Measurements from ENCODE around the gene HCN2. TPM values are rescaled to one million over a fixed set of nuclear protein-coding genes. Genes with fewer than 3 reads are reported as not detected.
"Not testable (repeated sequence)": the region's sequence is repeated elsewhere in the genome, so short reads cannot be mapped to it uniquely, and the experiment has no call there.

The HCN2 gene
- total RNA-seq, 1 experiment from 2014 or later = 3.9 TPM

GRCh38 chr19:601310-601709 is 11.6 kb downstream of the HCN2 start:
- Histone ChIP-seq H3K27me3 (replicated peaks; ENCODE audit: control insufficient read depth, insufficient read depth, low read length) (no peaks in the 10 kb centered on the region), H3K36me3 (ENCODE audit: control insufficient read depth, insufficient read depth, low read length) (no peaks in the 10 kb centered on the region), H3K4me3 (ENCODE audit: low read depth, low read length) (no peak overlapping the region), H3K9me3 (no peaks in the 10 kb centered on the region; the same call in 1 of the 2 replicates), H3K4me1 (no peaks in the 10 kb centered on the region)
- Mint-ChIP-seq H3K36me3 (ENCODE audit: insufficient read depth, unreplicated experiment) (no peaks in the 10 kb centered on the region), H3K27ac (ENCODE audit: unreplicated experiment) (no peak overlapping the region), H3K9me3 (ENCODE audit: unreplicated experiment) (no peaks in the 10 kb centered on the region), H3K27me3 (ENCODE audit: insufficient read depth, unreplicated experiment) (no peaks in the 10 kb centered on the region), H3K4me3 (ENCODE audit: unreplicated experiment) (no peak overlapping the region), H3K4me1 (ENCODE audit: low read depth, unreplicated experiment) (no peaks in the 10 kb centered on the region)
- intact Hi-C loops (cut with micrococcal nuclease; ENCODE audit: unreplicated experiment) = no loop called here
- POLR2A ChIA-PET = no interaction called here
- TF ChIP-seq, protein P1, sequence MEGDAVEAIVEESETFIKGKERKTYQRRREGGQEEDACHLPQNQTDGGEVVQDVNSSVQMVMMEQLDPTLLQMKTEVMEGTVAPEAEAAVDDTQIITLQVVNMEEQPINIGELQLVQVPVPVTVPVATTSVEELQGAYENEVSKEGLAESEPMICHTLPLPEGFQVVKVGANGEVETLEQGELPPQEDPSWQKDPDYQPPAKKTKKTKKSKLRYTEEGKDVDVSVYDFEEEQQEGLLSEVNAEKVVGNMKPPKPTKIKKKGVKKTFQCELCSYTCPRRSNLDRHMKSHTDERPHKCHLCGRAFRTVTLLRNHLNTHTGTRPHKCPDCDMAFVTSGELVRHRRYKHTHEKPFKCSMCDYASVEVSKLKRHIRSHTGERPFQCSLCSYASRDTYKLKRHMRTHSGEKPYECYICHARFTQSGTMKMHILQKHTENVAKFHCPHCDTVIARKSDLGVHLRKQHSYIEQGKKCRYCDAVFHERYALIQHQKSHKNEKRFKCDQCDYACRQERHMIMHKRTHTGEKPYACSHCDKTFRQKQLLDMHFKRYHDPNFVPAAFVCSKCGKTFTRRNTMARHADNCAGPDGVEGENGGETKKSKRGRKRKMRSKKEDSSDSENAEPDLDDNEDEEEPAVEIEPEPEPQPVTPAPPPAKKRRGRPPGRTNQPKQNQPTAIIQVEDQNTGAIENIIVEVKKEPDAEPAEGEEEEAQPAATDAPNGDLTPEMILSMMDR (IDR thresholded peaks at IDR 0.05; ENCODE audit: insufficient read depth in 1 of 2, low read depth in 1 of 2, low read length in 1 of 2, severe bottlenecking in 1 of 2, unreplicated experiment in 1 of 2) = no peak
- no TSS peak for BruUV-seq (replicated peaks)
- no peak for DNase-seq
- CTCF ChIA-PET = no interaction called here

DNA sequence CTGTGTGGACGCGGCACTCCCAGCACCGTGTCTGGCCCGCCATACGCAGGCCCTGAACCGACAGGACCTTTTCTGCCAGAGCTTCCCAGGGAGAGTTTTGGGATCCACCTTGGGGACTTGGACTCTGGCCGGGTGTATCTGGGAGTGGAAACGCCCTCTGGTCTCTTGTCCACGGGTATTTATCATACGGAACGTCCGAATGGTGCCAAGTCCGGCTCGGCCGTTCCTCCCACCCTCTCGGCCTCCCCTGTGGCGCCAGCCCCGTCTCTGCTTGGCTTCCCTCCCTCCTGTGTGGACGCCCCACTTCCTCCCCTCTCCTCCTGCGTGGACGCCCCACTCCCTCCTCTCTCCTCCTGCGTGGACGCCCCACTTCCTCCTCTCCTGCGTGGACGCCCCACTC is 12.1 kb downstream of the HCN2 start:
- no peak for DNase-seq
- no peak overlapping the region for H3K4me3 ChIP-seq (ENCODE audit: low read depth, low read length)
- no peaks in the 10 kb centered on the region for H3K36me3 ChIP-seq (ENCODE audit: control insufficient read depth, insufficient read depth, low read length)
- Mint-ChIP-seq H3K27me3 (ENCODE audit: insufficient read depth, unreplicated experiment) (no peaks in the 10 kb centered on the region), H3K36me3 (ENCODE audit: insufficient read depth, unreplicated experiment) (no peaks in the 10 kb centered on the region), H3K4me3 (ENCODE audit: unreplicated experiment) (no peak overlapping the region), H3K4me1 (ENCODE audit: low read depth, unreplicated experiment) (no peaks in the 10 kb centered on the region), H3K9me3 (ENCODE audit: unreplicated experiment) (no peaks in the 10 kb centered on the region), H3K27ac (ENCODE audit: unreplicated experiment) (no peak overlapping the region)
- no TSS peak for BruUV-seq (replicated peaks)
- no peaks in the 10 kb centered on the region for H3K27me3 ChIP-seq (replicated peaks; ENCODE audit: control insufficient read depth, insufficient read depth, low read length)
- H3K9me3 ChIP-seq = no peaks in the 10 kb centered on the region; the same call in 1 of the 2 replicates
- CTCF ChIA-PET = no interaction called here
- intact Hi-C loops (cut with micrococcal nuclease; ENCODE audit: unreplicated experiment) = no loop called here
- TF ChIP-seq, protein P1 (IDR thresholded peaks at IDR 0.05; ENCODE audit: insufficient read depth in 1 of 2, low read depth in 1 of 2, low read length in 1 of 2, severe bottlenecking in 1 of 2, unreplicated experiment in 1 of 2) = no peak
- no peaks in the 10 kb centered on the region for H3K4me1 ChIP-seq
- POLR2A ChIA-PET = no interaction called here

DNA sequence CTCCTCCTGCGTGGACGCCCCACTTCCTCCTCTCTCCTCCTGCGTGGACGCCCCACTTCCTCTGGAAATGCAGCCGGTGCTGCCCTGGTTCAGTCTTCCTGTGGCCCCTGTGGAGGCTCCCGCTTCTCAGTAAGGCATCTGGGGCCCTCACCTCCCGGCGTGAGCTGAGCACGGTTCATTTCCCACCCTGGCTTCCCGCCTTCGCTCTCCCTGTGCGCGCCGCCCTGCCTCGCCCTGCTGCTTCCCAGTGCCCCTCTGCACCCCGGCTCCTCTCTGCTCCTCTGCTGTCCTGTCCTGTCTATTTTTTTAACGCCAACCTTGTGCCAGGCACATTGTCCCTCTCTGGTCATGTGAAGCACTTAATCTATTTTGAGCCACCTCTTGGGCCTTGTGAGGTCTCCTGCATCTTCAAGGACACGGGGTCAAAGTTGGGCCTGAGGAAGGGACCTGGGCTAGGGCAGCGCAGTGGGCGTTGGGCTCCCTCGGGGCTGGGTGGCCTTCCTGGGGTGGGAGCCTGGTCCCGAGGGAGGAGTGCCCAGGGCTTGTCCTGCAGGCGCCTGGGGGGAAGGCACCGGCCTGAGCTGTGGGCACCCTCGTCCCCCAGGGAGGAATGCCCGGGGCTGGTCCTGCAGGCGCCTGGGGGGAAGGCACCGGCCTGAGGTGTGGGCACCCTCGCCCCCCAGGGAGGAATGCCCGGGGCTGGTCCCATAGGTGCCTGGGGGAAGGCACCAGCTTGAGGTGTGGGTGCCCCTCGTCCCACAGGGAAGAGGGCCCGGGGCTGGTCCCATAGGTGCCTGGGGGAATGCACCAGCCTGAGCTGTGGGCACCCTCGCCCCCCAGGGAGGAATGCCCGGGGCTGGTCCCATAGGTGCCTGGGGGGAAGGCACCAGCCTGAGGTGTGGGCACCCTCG is 13.0 kb downstream of the HCN2 start:
- POLR2A ChIA-PET = no interaction called here
- Mint-ChIP-seq H3K4me3 (ENCODE audit: unreplicated experiment) (no peak overlapping the region), H3K9me3 (ENCODE audit: unreplicated experiment) (no peaks in the 10 kb centered on the region), H3K36me3 (ENCODE audit: insufficient read depth, unreplicated experiment) (no peaks in the 10 kb centered on the region), H3K4me1 (ENCODE audit: low read depth, unreplicated experiment) (no peaks in the 10 kb centered on the region), H3K27ac (ENCODE audit: unreplicated experiment) (no peak overlapping the region), H3K27me3 (ENCODE audit: insufficient read depth, unreplicated experiment) (no peaks in the 10 kb centered on the region)
- intact Hi-C loops (cut with micrococcal nuclease; ENCODE audit: unreplicated experiment) = no loop called here
- no TSS peak for BruUV-seq (replicated peaks)
- TF ChIP-seq, protein P1 (IDR thresholded peaks at IDR 0.05; ENCODE audit: insufficient read depth in 1 of 2, low read depth in 1 of 2, low read length in 1 of 2, severe bottlenecking in 1 of 2, unreplicated experiment in 1 of 2) = no peak
- Histone ChIP-seq H3K9me3 (no peaks in the 10 kb centered on the region; the same call in 1 of the 2 replicates), H3K36me3 (ENCODE audit: control insufficient read depth, insufficient read depth, low read length) (no peaks in the 10 kb centered on the region), H3K4me3 (ENCODE audit: low read depth, low read length) (no peak overlapping the region), H3K4me1 (no peaks in the 10 kb centered on the region), H3K27me3 (replicated peaks; ENCODE audit: control insufficient read depth, insufficient read depth, low read length) (no peaks in the 10 kb centered on the region)
- DNase-seq = no peak
- CTCF ChIA-PET = no interaction called here

DNA sequence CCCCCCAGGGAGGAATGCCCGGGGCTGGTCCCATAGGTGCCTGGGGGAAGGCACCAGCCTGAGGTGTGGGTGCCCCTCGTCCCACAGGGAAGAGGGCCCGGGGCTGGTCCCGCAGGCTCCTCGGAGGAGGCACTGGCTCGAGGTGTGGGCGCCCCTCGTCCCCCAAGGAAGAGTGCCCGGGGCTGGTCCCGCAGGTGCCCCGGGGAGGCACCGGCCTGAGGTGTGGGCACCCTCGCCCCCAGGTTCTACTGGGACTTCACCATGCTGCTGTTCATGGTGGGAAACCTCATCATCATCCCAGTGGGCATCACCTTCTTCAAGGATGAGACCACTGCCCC is 13.6 kb downstream of the HCN2 start:
- H3K27ac Mint-ChIP-seq (ENCODE audit: unreplicated experiment); POLR2A ChIA-PET; H3K4me3 Mint-ChIP-seq (ENCODE audit: unreplicated experiment); BruUV-seq (replicated peaks); H3K4me1 ChIP-seq; H3K36me3 ChIP-seq (ENCODE audit: control insufficient read depth, insufficient read depth, low read length); H3K27me3 Mint-ChIP-seq (ENCODE audit: insufficient read depth, unreplicated experiment); H3K4me3 ChIP-seq (ENCODE audit: low read depth, low read length); intact Hi-C loops (cut with micrococcal nuclease; ENCODE audit: unreplicated experiment); H3K4me1 Mint-ChIP-seq (ENCODE audit: low read depth, unreplicated experiment); CTCF ChIA-PET; DNase-seq; H3K9me3 Mint-ChIP-seq (ENCODE audit: unreplicated experiment); H3K9me3 ChIP-seq; H3K36me3 Mint-ChIP-seq (ENCODE audit: insufficient read depth, unreplicated experiment); H3K27me3 ChIP-seq (replicated peaks; ENCODE audit: control insufficient read depth, insufficient read depth, low read length): not testable (repeated sequence)

- H3K36me3 Mint-ChIP-seq (ENCODE audit: insufficient read depth, unreplicated experiment); H3K9me3 Mint-ChIP-seq (ENCODE audit: unreplicated experiment); H3K4me1 Mint-ChIP-seq (ENCODE audit: low read depth, unreplicated experiment); H3K4me1 ChIP-seq; POLR2A ChIA-PET; DNase-seq; H3K27me3 ChIP-seq (replicated peaks; ENCODE audit: control insufficient read depth, insufficient read depth, low read length); H3K4me3 Mint-ChIP-seq (ENCODE audit: unreplicated experiment); H3K9me3 ChIP-seq; H3K27ac Mint-ChIP-seq (ENCODE audit: unreplicated experiment); H3K36me3 ChIP-seq (ENCODE audit: control insufficient read depth, insufficient read depth, low read length); BruUV-seq (replicated peaks); H3K4me3 ChIP-seq (ENCODE audit: low read depth, low read length); H3K27me3 Mint-ChIP-seq (ENCODE audit: insufficient read depth, unreplicated experiment); intact Hi-C loops (cut with micrococcal nuclease; ENCODE audit: unreplicated experiment): not testable (repeated sequence)
- CTCF ChIA-PET = interaction anchor here (0.7 kb wide), 1 partner anchor 21 kb away, joined by 3 read pairs; no protein-coding TSS in a partner anchor
Measured at GRCh38 chr19:603779-604178, 14.1 kb downstream of the HCN2 start.

Data from Caco-2 (cell line).